ENCODE data around the gene GALNT12. TPM values are rescaled to one million over a fixed set of nuclear protein-coding genes. Genes with fewer than 3 reads are reported as not detected.
A peak's percentile ranks its signal among the peaks of the same experiment; 100 is the strongest.

Gene GALNT12
- 10 to 100 TPM; 17.5 to 25.9 (median 21.1) TPM for total RNA-seq

DNA sequence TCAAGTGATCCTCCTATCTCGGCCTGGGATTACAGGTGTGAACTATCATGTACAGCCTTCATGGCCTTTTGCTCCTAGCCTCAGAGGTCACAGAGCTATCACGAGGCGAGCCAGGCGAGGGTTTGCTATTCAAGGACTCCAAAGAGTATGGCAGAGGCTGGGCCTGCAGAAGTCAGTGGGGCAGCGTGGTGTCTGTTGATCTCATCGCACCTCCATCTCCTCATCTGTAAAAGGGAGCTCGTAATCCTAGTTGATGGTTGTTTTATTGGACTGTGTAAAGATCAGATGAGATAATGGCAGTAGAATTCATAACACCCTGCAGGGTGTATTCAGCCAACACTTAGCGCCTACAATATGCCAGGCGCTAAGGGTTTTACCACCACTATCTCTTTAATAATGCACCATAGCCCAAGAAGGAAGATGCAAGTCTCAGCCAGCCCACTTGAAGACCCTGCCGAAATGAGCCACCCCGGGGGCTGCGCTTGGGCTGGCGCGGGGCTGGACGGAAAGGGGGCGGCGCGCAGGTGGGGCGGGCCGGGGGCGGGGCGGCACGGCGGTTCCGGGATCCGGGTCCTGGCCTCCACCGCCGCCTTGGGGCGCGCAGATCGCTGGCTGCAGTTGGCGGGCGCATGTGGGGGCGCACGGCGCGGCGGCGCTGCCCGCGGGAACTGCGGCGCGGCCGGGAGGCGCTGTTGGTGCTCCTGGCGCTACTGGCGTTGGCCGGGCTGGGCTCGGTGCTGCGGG lies at the start of gene GALNT12:
GALNT12 (plus strand) TSS at position 601 of the 744 bp plus-strand sequence; CDS start at position 630, 29 bp downstream.
- intact Hi-C loops (cut with DNase I): no loop called here
- no peak for DNase-seq
- Histone ChIP-seq H3K4me3 (peak within 1 kb of the TSS; percentile 49 to 76 (median 58)), H3K27ac (peak within 1 kb of the TSS; percentile 67 to 83 (median 77)), H3K9me3 (no peaks in the 10 kb centered on the region), H3K27me3 (no peaks in the 10 kb centered on the region), H3K4me1 (peaks cover 21 to 96% (median 49%) of the 10 kb centered on the region in 3 donors), H3K36me3 (no peaks in the 10 kb centered on the region)
- TF ChIP-seq, protein P1, sequence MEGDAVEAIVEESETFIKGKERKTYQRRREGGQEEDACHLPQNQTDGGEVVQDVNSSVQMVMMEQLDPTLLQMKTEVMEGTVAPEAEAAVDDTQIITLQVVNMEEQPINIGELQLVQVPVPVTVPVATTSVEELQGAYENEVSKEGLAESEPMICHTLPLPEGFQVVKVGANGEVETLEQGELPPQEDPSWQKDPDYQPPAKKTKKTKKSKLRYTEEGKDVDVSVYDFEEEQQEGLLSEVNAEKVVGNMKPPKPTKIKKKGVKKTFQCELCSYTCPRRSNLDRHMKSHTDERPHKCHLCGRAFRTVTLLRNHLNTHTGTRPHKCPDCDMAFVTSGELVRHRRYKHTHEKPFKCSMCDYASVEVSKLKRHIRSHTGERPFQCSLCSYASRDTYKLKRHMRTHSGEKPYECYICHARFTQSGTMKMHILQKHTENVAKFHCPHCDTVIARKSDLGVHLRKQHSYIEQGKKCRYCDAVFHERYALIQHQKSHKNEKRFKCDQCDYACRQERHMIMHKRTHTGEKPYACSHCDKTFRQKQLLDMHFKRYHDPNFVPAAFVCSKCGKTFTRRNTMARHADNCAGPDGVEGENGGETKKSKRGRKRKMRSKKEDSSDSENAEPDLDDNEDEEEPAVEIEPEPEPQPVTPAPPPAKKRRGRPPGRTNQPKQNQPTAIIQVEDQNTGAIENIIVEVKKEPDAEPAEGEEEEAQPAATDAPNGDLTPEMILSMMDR (IDR thresholded peaks at IDR 0.05): no peak
- no peak for TF ChIP-seq POLR2A (IDR thresholded peaks at IDR 0.05)
- 28 to 48% methylated on average over 5 of the region's 51 CpGs for WGBS, 2 donors

DNA sequence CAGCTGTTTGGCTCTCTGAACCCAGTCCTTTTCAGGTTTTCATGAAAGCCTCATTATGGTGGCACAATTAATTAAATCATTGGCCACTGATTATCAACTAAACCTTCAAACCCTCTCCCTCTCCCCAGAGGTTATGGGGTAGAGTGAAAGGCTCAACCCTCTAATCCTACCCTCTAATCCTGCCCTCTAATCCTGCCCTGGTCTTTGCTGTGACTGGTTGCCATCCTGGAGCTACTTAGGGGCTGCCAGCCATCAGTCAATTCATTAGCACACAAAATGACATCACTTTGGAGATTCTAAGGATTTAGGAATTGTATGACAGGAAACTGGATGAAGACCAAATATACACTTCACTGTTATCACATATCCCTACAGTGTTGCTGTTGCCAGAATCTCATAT lies 47.2 kb upstream of the GALNT12 start:
- no peaks in the 10 kb centered on the region for H3K27me3 ChIP-seq
- peaks cover 0 to 67% (median 0%) of the 10 kb centered on the region in 3 donors for H3K36me3 ChIP-seq
- H3K4me1 ChIP-seq: no peaks in the 10 kb centered on the region
- H3K27ac ChIP-seq: no peak overlapping the region
- no peak for DNase-seq
- intact Hi-C loops (cut with DNase I): no loop called here
- no peak overlapping the region for H3K4me3 ChIP-seq
- no peaks in the 10 kb centered on the region for H3K9me3 ChIP-seq
- TF ChIP-seq, protein P1 (IDR thresholded peaks at IDR 0.05): no peak
- TF ChIP-seq POLR2A (IDR thresholded peaks at IDR 0.05): no peak

DNA sequence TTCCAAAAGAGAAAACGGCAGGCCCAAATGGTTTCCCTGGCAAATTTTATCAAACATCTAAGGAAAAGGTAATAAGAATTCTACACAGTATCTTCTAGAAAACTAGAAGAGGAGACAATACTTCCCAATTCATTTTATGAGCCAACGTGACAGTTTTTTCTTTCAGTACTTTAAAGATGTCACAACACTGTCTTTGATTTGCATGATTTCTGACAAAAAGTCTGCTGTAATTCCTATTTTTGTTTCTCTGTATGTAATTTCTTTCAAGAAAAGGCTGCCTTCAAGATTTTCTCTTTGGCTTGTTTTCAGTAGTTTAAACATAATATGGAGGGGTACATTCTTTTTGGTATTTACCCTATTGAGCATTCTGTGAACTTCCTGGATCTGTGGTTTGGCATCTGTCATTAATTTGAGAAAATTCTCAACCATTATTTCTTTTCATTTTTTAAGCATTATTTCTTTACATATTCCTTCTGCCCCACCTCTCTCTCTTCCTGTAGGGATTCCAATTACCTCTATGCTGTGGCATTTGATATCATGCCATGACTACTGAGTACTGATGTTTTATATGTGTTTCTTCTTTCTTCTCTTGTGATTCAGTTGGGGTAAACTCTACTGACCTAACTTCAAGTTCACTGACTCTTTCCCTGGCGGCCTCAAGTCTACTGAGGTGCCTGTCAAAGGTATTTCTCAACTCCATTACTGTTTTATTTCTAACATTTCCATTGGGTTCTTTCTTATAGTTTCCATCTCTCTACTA lies 43.3 kb upstream of the GALNT12 start:
- no peak for DNase-seq

GRCh38 chr9:98765256-98765655 lies 42.2 kb upstream of the GALNT12 start:
- WGBS, 2 donors: 73 to 86% methylated on average over 1 of the region's 1 CpG
- Histone ChIP-seq H3K9me3 (no peaks in the 10 kb centered on the region), H3K27ac (no peak overlapping the region), H3K4me3 (no peak overlapping the region), H3K27me3 (no peaks in the 10 kb centered on the region), H3K4me1 (no peaks in the 10 kb centered on the region), H3K36me3 (peaks cover 0 to 66% (median 0%) of the 10 kb centered on the region in 3 donors)
- TF ChIP-seq, protein P1 (IDR thresholded peaks at IDR 0.05): no peak
- TF ChIP-seq POLR2A (IDR thresholded peaks at IDR 0.05): no peak
- intact Hi-C loops (cut with DNase I): no loop called here
- DNase-seq: no peak

More for the DNA sequence above, 43.3 kb upstream of the GALNT12 start:
- 89 to 91% methylated on average over 3 of the region's 3 CpGs for WGBS, 2 donors
- intact Hi-C loops (cut with DNase I): no loop called here
- TF ChIP-seq, protein P1 (IDR thresholded peaks at IDR 0.05): no peak
- no peak for TF ChIP-seq POLR2A (IDR thresholded peaks at IDR 0.05)
- Histone ChIP-seq H3K27ac (no peak overlapping the region), H3K4me3 (no peak overlapping the region), H3K36me3 (peaks cover 0 to 66% (median 0%) of the 10 kb centered on the region in 3 donors), H3K4me1 (no peaks in the 10 kb centered on the region), H3K27me3 (no peaks in the 10 kb centered on the region), H3K9me3 (no peaks in the 10 kb centered on the region)

GRCh38 chr9:98766586-98766985 lies 40.9 kb upstream of the GALNT12 start:
- H3K4me3 ChIP-seq: no peak overlapping the region
- no peaks in the 10 kb centered on the region for H3K9me3 ChIP-seq
- 83 to 93% methylated on average over 2 of the region's 2 CpGs for WGBS, 2 donors
- no peak for DNase-seq
- no peaks in the 10 kb centered on the region for H3K27me3 ChIP-seq
- H3K27ac ChIP-seq: no peak overlapping the region
- no peaks in the 10 kb centered on the region for H3K4me1 ChIP-seq
- no peak for TF ChIP-seq POLR2A (IDR thresholded peaks at IDR 0.05)
- TF ChIP-seq, protein P1 (IDR thresholded peaks at IDR 0.05): no peak
- intact Hi-C loops (cut with DNase I): no loop called here
- peaks cover 0 to 75% (median 0%) of the 10 kb centered on the region in 3 donors for H3K36me3 ChIP-seq

All from esophagus squamous epithelium (tissue), 5 donors.